HUES48 (cell line): Measurements from ENCODE around the gene LHX3.

Source experiments
- H3K27ac ChIP-seq: one replicate; pipeline ENCODE4 v1.7.0; 2013; ENCODE audit warnings: low read depth, low read length, inconsistent platforms
- H3K27me3 ChIP-seq: 2 replicates; pipeline ENCODE4 v1.6.1; 2013; ENCODE audit warnings: mild to moderate bottlenecking, low read length; ENCODE audit not compliant: control insufficient read depth, insufficient read depth
- H3K36me3 ChIP-seq: 2 replicates; pipeline ENCODE4 v1.6.1; 2013; ENCODE audit warnings: low read length; ENCODE audit not compliant: control insufficient read depth, insufficient read depth
- H3K4me1 ChIP-seq: 2 replicates; pipeline ENCODE4 v1.6.1; 2013; ENCODE audit warnings: mild to moderate bottlenecking, low read length; ENCODE audit not compliant: control insufficient read depth, insufficient read depth
- H3K4me3 ChIP-seq: 2 replicates; pipeline ENCODE4 v1.5.1; 2013; ENCODE audit warnings: mild to moderate bottlenecking, low read depth, low read length
- H3K9ac ChIP-seq: 2 replicates; pipeline ENCODE4 v1.6.1; 2013; ENCODE audit warnings: mild to moderate bottlenecking, low read depth, low read length, moderate library complexity
- H3K9me3 ChIP-seq: 2 replicates; pipeline ENCODE4 v1.6.1; 2013; ENCODE audit warnings: low read length; ENCODE audit not compliant: control insufficient read depth, insufficient read depth

Gene LHX3

DNA sequence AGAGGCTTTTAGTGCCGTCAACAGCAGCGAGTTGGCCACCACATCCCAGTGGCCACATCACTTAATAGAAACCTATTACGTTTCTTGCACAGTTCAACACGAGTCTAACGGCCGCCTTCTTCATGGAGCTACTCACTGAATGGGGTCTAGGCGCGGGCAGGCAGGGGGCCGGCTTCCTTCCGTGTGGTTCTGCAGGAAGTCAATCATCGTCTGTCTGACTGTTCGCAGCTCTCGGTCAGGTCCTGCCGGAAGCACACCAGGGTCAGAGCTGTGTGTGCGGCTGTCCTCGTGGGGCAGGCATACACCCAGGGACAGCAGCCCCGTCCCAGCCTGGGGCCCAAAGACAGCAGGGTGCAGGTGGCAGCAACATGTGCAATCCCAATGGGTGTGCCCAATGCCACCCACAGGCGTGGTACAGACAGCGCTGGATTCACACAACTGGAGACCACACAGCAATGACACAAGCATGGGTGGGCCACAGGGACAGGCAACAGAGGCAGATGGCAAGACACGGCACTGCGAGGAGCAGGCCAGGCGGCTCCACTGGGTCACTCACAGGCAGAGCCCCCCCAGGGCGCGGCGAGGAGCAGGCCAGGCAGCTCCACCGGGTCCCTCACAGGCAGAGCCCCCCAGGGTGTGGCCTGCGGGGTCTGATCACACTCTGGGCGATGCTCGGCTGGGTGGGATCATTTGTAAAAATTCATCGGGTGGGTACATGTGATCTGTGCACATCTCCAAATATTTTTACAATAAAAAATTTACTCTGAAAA lies 19.1 kb upstream of the LHX3 start:
- no peaks in the 10 kb centered on the region for H3K4me1 ChIP-seq
- no peak overlapping the region for H3K4me3 ChIP-seq
- H3K9ac ChIP-seq = no peak overlapping the region
- H3K27ac ChIP-seq = no peak overlapping the region
- peaks cover 38% of the 10 kb centered on the region for H3K36me3 ChIP-seq
- no peaks in the 10 kb centered on the region for H3K27me3 ChIP-seq
- H3K9me3 ChIP-seq = no peaks in the 10 kb centered on the region

- H3K9ac ChIP-seq = no peak overlapping the region
- no peak overlapping the region for H3K4me3 ChIP-seq
- no peaks in the 10 kb centered on the region for H3K9me3 ChIP-seq
- H3K4me1 ChIP-seq = no peaks in the 10 kb centered on the region
- no peaks in the 10 kb centered on the region for H3K27me3 ChIP-seq
- no peak overlapping the region for H3K27ac ChIP-seq
- H3K36me3 ChIP-seq = peaks cover 42% of the 10 kb centered on the region
These were observed 18.0 kb upstream of the LHX3 start for GRCh38 chr9:136222906-136223285.

DNA sequence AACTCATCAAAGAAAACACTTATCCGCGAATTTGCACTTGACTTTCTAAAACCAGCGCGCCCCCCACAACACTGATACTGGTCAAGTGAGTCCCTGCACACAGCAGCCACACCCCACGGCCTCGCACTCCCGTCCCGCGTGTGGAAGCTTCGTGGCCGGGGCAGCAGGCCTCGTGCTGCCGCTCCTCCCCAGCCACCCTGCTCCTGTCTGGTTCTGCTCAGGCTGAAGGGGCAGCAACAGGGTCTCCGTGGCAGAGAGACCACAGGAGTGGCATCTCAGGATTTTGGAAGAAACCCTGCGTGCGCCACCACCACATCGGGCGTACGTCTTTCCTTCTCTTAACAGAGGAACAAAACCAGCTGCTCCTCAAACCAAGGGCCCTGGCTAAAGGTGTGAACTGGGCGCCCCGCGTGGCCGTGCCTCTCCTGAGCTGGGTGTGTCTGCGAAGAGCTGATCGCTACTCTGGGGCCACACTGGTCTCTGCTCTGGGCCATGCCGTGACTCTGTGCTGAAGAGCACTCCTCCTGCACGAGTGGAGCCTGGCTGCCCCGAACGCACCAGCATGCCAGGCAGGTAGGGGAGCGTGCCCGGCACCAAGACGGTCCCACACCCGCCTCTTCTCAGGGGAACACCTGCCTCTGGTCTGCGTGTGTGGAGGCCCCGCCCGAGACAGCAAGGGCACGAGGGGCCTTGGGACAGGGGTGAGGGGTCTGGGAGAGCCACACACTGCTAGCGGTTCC lies 17.4 kb upstream of the LHX3 start:
- Histone ChIP-seq H3K27ac (no peak overlapping the region), H3K36me3 (peaks cover 42% of the 10 kb centered on the region), H3K9ac (no peak overlapping the region), H3K27me3 (no peaks in the 10 kb centered on the region), H3K9me3 (no peaks in the 10 kb centered on the region), H3K4me3 (no peak overlapping the region), H3K4me1 (no peaks in the 10 kb centered on the region)

DNA sequence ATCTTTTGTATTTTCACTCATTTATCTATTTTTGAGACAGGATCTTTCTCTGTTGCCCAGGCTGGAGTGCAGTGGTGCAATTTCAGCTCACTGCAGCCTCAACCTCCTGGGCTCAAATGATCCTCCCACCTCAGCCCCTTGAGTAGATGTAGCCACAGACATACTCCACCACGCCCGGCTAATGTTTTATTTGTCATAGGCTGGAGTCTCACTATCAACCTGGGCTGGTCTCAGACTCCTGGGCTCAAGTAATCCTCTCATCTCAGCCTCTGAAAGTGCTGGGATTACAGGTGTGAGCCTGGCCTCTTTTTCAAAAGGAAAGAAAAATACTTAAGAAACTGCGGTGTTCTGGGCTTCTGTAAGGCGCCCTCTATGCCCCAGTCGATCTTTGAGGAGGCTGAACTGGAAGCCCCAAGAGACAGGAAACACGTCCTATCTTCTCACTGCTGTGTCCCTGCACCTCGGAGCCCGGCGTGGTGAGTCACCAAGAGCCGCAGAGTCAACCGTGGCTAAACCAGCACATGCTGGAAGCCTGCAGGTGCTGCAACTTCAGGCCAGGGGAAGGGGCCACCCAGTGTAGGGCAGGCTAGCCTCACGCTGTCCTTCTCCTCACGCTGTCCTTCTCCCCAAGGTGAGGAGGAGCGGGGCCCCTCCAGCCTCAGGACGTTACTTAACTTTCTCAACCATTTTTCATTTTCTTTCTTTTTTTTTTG lies 15.2 kb upstream of the LHX3 start:
- no peak overlapping the region for H3K27ac ChIP-seq
- no peaks in the 10 kb centered on the region for H3K9me3 ChIP-seq
- no peaks in the 10 kb centered on the region for H3K4me1 ChIP-seq
- H3K9ac ChIP-seq = no peak overlapping the region
- no peaks in the 10 kb centered on the region for H3K27me3 ChIP-seq
- peaks cover 52% of the 10 kb centered on the region for H3K36me3 ChIP-seq
- no peak overlapping the region for H3K4me3 ChIP-seq

- no peaks in the 10 kb centered on the region for H3K27me3 ChIP-seq
These were observed 14.3 kb upstream of the LHX3 start for GRCh38 chr9:136219276-136219675.

GRCh38 chr9:136218673-136219072 lies 13.7 kb upstream of the LHX3 start:
- Histone ChIP-seq H3K9me3 (no peaks in the 10 kb centered on the region; the same call in 1 of the 2 replicates), H3K27ac (no peak overlapping the region), H3K27me3 (no peaks in the 10 kb centered on the region), H3K36me3 (peaks cover 54% of the 10 kb centered on the region), H3K4me1 (no peaks in the 10 kb centered on the region), H3K9ac (no peak overlapping the region), H3K4me3 (no peak overlapping the region)

More at GRCh38 chr9:136219276-136219675, 14.3 kb upstream of the LHX3 start:
- H3K4me3 ChIP-seq = no peak overlapping the region
- H3K9me3 ChIP-seq = no peaks in the 10 kb centered on the region; the same call in 1 of the 2 replicates
- no peak overlapping the region for H3K9ac ChIP-seq
- no peak overlapping the region for H3K27ac ChIP-seq
- peaks cover 54% of the 10 kb centered on the region for H3K36me3 ChIP-seq
- H3K4me1 ChIP-seq = no peaks in the 10 kb centered on the region

DNA sequence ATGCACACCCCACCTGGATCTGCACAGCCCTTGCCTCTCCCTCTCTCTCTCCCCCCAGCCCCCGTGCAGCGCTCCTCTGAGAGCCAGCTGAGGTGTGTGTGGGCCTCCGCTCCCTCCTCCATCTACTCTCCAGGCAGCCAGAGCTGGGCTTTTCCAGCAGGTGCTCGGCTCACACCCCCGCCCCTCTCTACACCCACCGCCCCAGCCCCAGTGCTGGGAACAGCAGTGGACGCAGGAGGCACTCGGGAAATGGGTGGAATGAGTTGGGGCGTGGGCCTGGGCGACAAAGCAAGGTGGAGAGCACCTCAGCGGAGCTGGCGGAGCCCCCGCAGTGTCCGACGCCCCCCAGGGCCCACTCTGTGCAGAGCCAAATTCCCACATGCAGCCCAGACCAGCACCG lies 13.3 kb upstream of the LHX3 start:
- Histone ChIP-seq H3K27me3 (no peaks in the 10 kb centered on the region), H3K9ac (no peak overlapping the region), H3K36me3 (peaks cover 54% of the 10 kb centered on the region), H3K4me3 (no peak overlapping the region), H3K27ac (no peak overlapping the region), H3K4me1 (no peaks in the 10 kb centered on the region), H3K9me3 (no peaks in the 10 kb centered on the region; the same call in 1 of the 2 replicates)

DNA sequence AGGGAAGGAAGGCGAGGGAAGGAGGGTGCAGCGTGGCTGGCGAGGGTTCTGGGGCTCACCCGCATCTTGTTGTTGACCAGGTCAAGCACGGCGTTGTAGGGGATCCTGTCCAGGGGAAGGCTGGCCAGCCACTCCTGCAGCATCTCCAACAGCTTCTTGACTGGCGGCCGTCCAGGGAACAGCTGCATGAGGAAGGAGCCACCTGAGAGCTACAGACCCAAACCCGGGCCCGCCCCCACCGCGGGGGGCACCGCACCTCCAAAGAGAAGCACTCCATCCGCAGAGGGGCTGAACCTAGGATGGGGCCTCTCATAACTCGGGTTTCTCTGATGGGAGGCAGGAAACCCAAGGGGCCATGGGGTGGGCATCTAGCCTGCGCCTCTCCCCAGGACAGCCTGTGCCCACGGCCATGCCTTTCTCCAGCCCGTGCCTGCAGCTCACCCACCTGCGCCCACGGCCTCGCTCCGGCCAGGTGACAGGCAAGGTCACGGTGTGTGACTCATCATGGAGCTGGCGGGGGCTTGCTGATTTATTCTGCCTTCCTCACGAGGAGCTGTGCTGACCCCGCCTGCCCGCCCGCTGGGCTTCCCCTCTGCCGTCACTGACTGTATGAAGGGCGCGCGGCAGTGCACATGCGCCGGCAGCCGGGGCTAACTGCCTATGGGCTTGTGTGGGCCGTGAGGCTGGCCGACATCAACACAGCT lies 11.8 kb upstream of the LHX3 start:
- Histone ChIP-seq H3K9me3 (no peaks in the 10 kb centered on the region; the same call in 1 of the 2 replicates), H3K4me1 (no peaks in the 10 kb centered on the region), H3K27ac (no peak overlapping the region), H3K36me3 (peaks cover 53% of the 10 kb centered on the region), H3K27me3 (no peaks in the 10 kb centered on the region), H3K4me3 (no peak overlapping the region), H3K9ac (no peak overlapping the region)

DNA sequence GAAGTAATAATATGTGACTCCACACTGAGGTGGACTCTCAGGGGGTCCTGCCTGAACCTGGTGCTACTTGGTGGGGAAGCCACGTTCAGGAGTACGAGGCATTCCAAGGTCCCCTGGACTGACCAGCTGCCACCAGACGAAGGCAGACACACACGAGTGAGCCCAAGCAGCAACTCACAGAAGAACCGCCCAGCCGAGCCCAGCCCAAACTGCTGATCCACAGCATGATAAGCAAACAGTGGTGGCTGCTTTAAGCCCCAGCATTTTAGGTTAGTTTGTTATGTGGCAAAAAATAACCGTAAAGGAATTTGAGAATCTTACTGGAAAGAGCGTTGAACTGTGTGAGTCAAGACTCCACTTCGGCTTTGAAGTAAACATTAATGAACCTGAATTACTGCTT lies 8.8 kb upstream of the LHX3 start:
- no peak overlapping the region for H3K9ac ChIP-seq
- H3K36me3 ChIP-seq = peaks cover 50% of the 10 kb centered on the region
- H3K4me3 ChIP-seq = no peak overlapping the region
- H3K9me3 ChIP-seq = no peaks in the 10 kb centered on the region; the same call in 1 of the 2 replicates
- H3K27me3 ChIP-seq = no peaks in the 10 kb centered on the region
- H3K27ac ChIP-seq = no peak overlapping the region
- H3K4me1 ChIP-seq = no peaks in the 10 kb centered on the region

DNA sequence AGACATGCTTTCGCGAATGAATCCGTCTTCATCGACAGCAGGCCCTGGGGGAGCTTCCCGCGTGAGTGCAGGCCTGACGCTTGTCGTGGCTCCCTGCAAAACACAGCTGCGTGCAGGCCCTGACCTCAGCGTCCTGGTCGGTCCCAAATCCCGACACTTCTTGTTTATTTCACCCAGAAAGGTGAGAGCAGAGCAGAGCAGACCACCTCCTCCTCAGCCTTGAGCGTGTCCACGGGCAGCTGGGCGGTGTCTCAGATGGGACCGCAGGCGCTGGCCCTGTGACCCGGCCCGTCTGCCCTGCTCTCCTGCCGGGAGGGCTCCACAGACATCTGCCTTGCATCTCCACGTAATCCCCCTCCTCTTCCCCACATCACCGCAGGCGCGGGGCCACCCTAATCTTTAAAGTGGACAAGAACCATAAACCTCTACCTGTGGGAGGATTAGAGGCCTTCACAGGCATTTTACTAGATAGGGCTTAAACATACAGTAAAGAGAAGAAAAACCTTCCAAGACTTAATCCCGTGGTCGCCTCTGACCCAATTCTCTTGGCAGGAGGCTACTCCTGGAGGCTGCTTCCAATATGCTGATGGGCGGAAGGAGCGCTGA lies 7.5 kb upstream of the LHX3 start:
- peaks cover 55% of the 10 kb centered on the region for H3K36me3 ChIP-seq
- H3K27ac ChIP-seq = no peak overlapping the region
- no peak overlapping the region for H3K9ac ChIP-seq
- H3K4me1 ChIP-seq = no peaks in the 10 kb centered on the region
- H3K9me3 ChIP-seq = no peaks in the 10 kb centered on the region; the same call in 1 of the 2 replicates
- no peaks in the 10 kb centered on the region for H3K27me3 ChIP-seq
- no peak overlapping the region for H3K4me3 ChIP-seq
